Hepatocyte (in vitro differentiated cells): ENCODE data around the gene CD44. TPM values are rescaled to one million over a fixed set of nuclear protein-coding genes. Genes with fewer than 3 reads are reported as not detected.

Source experiments
- DNase-seq: peaks from one replicate; pipeline ENCODE4 v3.0.0-alpha.2; 2016; ENCODE audit warnings: low spot score
- H2AFZ ChIP-seq: fragments of 200-600 bp; sonication (generic); 2 replicates; pipeline ENCODE4 v1.6.0; 2016; ENCODE audit warnings: antibody characterized with exemption, mild to moderate bottlenecking
- H3K27ac ChIP-seq: fragments of 200-600 bp; sonication (generic); 2 replicates; pipeline ENCODE4 v1.5.1; 2016; ENCODE audit warnings: mild to moderate bottlenecking
- H3K27me3 ChIP-seq: fragments of 200-600 bp; sonication (generic); 2 replicates; pipeline ENCODE4 v1.6.1; 2016
- H3K36me3 ChIP-seq: fragments of 200-600 bp; sonication (generic); replicated peaks from 2 replicates; pipeline ENCODE4 v1.5.1; 2016; ENCODE audit warnings: low read depth; ENCODE audit not compliant: insufficient read depth
- H3K4me1 ChIP-seq: fragments of 200-600 bp; sonication (generic); 2 replicates; pipeline ENCODE4 v1.5.1; 2016; ENCODE audit warnings: mild to moderate bottlenecking, moderate library complexity; ENCODE audit not compliant: insufficient read depth
- H3K4me2 ChIP-seq: fragments of 200-600 bp; sonication (generic); 2 replicates; pipeline ENCODE4 v1.6.0; 2016
- H3K4me3 ChIP-seq: fragments of 200-600 bp; sonication (generic); 2 replicates; pipeline ENCODE4 v1.5.1; 2016; ENCODE audit warnings: mild to moderate bottlenecking
- H3K79me2 ChIP-seq: fragments of 200-600 bp; sonication (generic); 2 replicates; pipeline ENCODE4 v1.6.0; 2017; ENCODE audit warnings: mild to moderate bottlenecking
- H3K9me2 ChIP-seq: fragments of 200-600 bp; sonication (generic); replicated peaks from 2 replicates; pipeline ENCODE4 v1.6.0; 2017; ENCODE audit warnings: mild to moderate bottlenecking; ENCODE audit not compliant: insufficient read depth
- H3K9me3 ChIP-seq: fragments of 200-600 bp; sonication (generic); 2 replicates; pipeline ENCODE4 v1.5.1; 2016; ENCODE audit warnings: low read depth, mild to moderate bottlenecking
- H4K20me1 ChIP-seq: fragments of 200-600 bp; sonication (generic); 2 replicates; pipeline ENCODE4 v1.6.0; 2016; ENCODE audit warnings: mild to moderate bottlenecking; ENCODE audit not compliant: insufficient read depth, poor library complexity, severe bottlenecking
- EZH2 ChIP-seq: fragments of 200-600 bp; sonication (generic); IDR thresholded peaks from 2 replicates; pipeline ENCODE4 v1.6.1; 2016; ENCODE audit warnings: antibody characterized with exemption, mild to moderate bottlenecking, borderline replicate concordance
- EZH2phosphoT487 ChIP-seq: fragments of 200-600 bp; sonication (generic); IDR thresholded peaks from one replicate; pipeline ENCODE4 v1.6.1; 2018; ENCODE audit warnings: antibody characterized with exemption, mild to moderate bottlenecking, low read depth, moderate library complexity; ENCODE audit not compliant: unreplicated experiment, severe bottlenecking
- WGBS: methylation state at CpG from one replicate; pipeline ENCODE4 v1.1.6; 2016; ENCODE audit warnings: low lambda C conversion rate; ENCODE audit errors: missing lambda C conversion rate; 5-methylcytosine and 5-hydroxymethylcytosine counted together
- polyA plus RNA-seq: library from polyadenylated mRNA; unstranded; fragments of >200 nt; fragmentation: Nextera tagmentation; extraction: Ambion mirVana; gene quantifications from 2 replicates; pipeline ENCODE4 v1.2.1, GENCODE V29; 2016
- total RNA-seq: library from RNA; depleted of rRNA; stranded (reverse); fragments of >200 nt; gene quantifications from 2 replicates; pipeline ENCODE4 v1.2.3, GENCODE V29; 2014
- TF ChIP-seq, protein P1 (sequence below): fragments of 200-600 bp; sonication (generic); IDR thresholded peaks from 2 replicates; pipeline ENCODE4 v1.5.1; 2016; ENCODE audit warnings: antibody characterized with exemption, mild to moderate bottlenecking; ENCODE audit not compliant: poor library complexity

Gene CD44
- total and polyA plus RNA-seq, 2 experiments from 2014 or later: 17.5 to 29.5 TPM

DNA sequence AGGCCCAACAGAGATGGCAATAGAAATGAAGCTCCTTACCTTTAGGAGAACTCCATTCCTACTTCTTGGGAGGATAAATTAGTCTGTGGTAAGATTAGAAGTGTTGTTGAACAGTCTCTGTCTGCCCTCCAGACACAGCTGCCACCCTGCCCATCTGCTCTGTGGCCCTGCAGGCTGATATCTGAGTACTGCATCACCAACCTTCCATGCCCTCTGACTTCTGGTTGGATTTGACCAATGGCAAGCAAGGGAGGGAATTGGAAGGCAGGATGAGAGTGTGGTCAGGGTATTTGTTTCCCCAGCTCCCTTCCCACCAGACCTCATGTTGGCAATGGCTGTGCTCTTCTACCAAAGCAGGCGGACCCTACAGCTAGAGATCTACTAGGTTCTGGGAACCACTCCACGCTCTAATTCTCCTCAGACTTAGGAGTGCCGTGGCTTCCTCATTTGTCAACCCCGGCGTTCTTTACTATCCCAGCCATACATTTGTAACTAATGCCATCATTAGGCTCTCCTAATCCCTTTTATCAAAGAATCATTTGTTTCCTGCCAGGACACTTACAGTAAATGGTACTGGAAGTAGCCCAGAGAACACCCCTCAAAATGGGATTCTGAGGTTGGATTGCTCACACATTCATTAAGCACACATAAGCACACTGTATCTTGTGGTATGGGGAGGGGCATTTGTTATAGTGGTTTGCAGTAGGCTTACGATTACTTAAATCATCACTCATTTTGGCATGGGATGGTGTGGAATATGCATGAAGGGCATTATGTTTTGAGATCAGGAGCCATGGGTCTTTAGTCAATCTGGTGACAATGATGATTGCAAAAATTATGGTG, 35.4 kb upstream of the CD44 start:
- Histone ChIP-seq H3K4me3 (no peak overlapping the region), H2AFZ (no peak overlapping the region), H3K27ac (no peak overlapping the region), H3K9me2 (no peaks in the 10 kb centered on the region), H3K36me3 (no peaks in the 10 kb centered on the region), H3K4me2 (no peak overlapping the region), H3K4me1 (no peaks in the 10 kb centered on the region), H3K9me3 (no peaks in the 10 kb centered on the region), H3K79me2 (no peaks in the 10 kb centered on the region), H4K20me1 (no peaks in the 10 kb centered on the region), H3K27me3 (no peaks in the 10 kb centered on the region)
- 87% methylated on average over 6 of the region's 6 CpGs for WGBS
- DNase-seq: no peak
- TF ChIP-seq, protein P1, sequence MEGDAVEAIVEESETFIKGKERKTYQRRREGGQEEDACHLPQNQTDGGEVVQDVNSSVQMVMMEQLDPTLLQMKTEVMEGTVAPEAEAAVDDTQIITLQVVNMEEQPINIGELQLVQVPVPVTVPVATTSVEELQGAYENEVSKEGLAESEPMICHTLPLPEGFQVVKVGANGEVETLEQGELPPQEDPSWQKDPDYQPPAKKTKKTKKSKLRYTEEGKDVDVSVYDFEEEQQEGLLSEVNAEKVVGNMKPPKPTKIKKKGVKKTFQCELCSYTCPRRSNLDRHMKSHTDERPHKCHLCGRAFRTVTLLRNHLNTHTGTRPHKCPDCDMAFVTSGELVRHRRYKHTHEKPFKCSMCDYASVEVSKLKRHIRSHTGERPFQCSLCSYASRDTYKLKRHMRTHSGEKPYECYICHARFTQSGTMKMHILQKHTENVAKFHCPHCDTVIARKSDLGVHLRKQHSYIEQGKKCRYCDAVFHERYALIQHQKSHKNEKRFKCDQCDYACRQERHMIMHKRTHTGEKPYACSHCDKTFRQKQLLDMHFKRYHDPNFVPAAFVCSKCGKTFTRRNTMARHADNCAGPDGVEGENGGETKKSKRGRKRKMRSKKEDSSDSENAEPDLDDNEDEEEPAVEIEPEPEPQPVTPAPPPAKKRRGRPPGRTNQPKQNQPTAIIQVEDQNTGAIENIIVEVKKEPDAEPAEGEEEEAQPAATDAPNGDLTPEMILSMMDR: no peak
- TF ChIP-seq EZH2: no peak
- no peak for TF ChIP-seq EZH2phosphoT487

DNA sequence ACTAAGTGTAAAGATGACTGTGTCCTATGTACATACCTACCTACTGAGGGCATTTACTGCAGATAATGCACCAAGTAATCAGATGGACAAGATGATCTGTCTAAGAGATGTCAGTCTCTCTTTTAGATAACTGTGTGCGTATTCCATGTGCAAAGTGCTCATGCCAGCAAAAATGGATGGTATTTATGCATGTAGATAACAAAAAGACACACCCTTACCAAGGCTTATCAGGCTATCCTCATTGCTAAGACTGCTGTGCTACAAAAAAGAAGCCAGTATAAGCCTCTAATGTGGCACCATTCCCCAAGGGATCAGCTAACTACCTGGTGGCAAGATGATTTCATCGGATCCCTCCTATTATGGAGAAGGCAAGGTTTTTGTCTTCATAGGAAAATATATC, 34.3 kb upstream of the CD44 start:
- DNase-seq: no peak
- H4K20me1 ChIP-seq: no peaks in the 10 kb centered on the region
- H3K4me3 ChIP-seq: no peak overlapping the region
- no peaks in the 10 kb centered on the region for H3K27me3 ChIP-seq
- 84% methylated on average over 2 of the region's 2 CpGs for WGBS
- H3K9me3 ChIP-seq: no peaks in the 10 kb centered on the region
- H3K79me2 ChIP-seq: no peaks in the 10 kb centered on the region
- H3K4me2 ChIP-seq: no peak overlapping the region
- H3K9me2 ChIP-seq: no peaks in the 10 kb centered on the region
- no peaks in the 10 kb centered on the region for H3K36me3 ChIP-seq
- TF ChIP-seq EZH2: no peak
- TF ChIP-seq, protein P1: no peak
- no peak for TF ChIP-seq EZH2phosphoT487
- no peaks in the 10 kb centered on the region for H3K4me1 ChIP-seq
- no peak overlapping the region for H2AFZ ChIP-seq
- H3K27ac ChIP-seq: no peak overlapping the region

DNA sequence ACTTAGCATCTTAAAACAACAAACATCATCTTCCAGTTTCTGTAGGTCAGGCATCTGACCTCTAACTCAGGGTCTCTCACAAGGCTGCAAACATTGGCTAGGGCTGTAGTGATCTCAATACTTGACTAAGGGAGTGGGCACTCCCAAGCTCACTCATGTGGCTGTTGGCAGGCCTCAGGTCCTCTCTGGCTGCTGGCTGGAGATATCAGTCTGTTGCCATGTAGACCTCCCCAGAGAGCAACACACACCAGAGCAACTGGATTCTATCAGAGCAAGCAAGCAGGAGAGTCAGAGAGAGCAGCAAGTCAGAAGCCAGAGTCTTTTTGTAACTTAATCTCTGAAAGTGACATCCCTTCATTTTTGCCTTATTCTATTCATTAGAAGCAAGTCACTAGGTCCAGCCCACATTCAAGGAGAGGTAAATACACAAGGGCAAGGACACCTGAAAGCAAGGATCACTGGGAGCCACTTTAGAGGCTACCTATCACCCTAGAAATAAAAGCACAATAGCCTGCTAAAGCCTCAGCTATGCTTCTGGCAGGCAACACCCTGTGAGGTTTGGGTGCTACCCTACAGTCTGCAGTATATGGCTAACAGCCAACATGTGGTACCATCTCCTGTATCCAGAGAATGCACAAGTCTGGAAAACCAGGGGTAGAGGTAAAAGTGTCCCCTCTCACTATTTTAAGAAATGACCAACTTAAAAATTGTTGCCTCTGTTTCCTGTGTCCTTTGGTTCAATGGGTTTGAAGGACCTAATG, 33.5 kb upstream of the CD44 start:
- no peak overlapping the region for H3K4me2 ChIP-seq
- no peaks in the 10 kb centered on the region for H3K9me2 ChIP-seq
- H3K27ac ChIP-seq: no peak overlapping the region
- H3K9me3 ChIP-seq: no peaks in the 10 kb centered on the region
- no peaks in the 10 kb centered on the region for H3K36me3 ChIP-seq
- no peaks in the 10 kb centered on the region for H3K4me1 ChIP-seq
- DNase-seq: no peak
- H2AFZ ChIP-seq: no peak overlapping the region
- no peaks in the 10 kb centered on the region for H4K20me1 ChIP-seq
- H3K79me2 ChIP-seq: no peaks in the 10 kb centered on the region
- H3K4me3 ChIP-seq: no peak overlapping the region
- no peaks in the 10 kb centered on the region for H3K27me3 ChIP-seq
- TF ChIP-seq EZH2 (no peak), EZH2phosphoT487 (no peak)
- TF ChIP-seq, protein P1: no peak
